PC-9 (cell line): ENCODE measurements around the gene MCUB.
"Not testable (repeated sequence)": the region's sequence is repeated elsewhere in the genome, so short reads cannot be mapped to it uniquely, and the experiment has no call there.

Experiments used
- EZH2 ChIP-seq: fragments of 200-600 bp; sonication (generic); IDR thresholded peaks from 2 replicates; pipeline ENCODE4 v1.8.0; 2017; ENCODE audit warnings: antibody characterized with exemption, low read depth
- TF ChIP-seq, protein P1 (sequence below): fragments of 200-600 bp; sonication (generic); conservative IDR thresholded peaks from 2 replicates; pipeline ENCODE4 v1.6.1; 2017; ENCODE audit warnings: mixed run types, antibody characterized with exemption, mild to moderate bottlenecking, moderate library complexity

DNA sequence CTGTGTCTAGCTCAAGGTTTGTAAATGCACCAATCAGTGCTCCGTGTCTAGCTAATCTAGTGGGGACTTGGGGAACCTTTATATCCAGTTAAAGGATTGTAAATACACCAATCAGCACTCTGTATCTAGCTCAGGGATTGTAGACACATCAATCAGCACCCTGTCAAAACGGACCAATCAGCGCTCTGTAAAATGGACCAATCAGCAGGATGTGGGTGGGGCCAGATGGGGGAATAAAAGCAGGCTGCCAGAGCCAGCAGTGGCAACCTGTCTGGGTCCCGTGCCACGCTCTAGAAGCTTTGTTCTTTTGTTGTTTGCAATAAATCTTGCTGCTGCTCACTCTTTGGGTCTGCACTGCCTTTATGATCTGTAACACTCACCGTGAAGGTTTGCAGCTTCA lies 2.0 kb upstream of the MCUB start:
- TF ChIP-seq, protein P1, sequence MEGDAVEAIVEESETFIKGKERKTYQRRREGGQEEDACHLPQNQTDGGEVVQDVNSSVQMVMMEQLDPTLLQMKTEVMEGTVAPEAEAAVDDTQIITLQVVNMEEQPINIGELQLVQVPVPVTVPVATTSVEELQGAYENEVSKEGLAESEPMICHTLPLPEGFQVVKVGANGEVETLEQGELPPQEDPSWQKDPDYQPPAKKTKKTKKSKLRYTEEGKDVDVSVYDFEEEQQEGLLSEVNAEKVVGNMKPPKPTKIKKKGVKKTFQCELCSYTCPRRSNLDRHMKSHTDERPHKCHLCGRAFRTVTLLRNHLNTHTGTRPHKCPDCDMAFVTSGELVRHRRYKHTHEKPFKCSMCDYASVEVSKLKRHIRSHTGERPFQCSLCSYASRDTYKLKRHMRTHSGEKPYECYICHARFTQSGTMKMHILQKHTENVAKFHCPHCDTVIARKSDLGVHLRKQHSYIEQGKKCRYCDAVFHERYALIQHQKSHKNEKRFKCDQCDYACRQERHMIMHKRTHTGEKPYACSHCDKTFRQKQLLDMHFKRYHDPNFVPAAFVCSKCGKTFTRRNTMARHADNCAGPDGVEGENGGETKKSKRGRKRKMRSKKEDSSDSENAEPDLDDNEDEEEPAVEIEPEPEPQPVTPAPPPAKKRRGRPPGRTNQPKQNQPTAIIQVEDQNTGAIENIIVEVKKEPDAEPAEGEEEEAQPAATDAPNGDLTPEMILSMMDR, result not testable (repeated sequence)
- not testable (repeated sequence) for TF ChIP-seq EZH2
